Endothelial cell of hepatic sinusoid (primary cell): Measurements from ENCODE around the gene KLF8.
"Not testable (repeated sequence)": the region's sequence is repeated elsewhere in the genome, so short reads cannot be mapped to it uniquely, and the experiment has no call there.

Source experiments
- in situ Hi-C: cut with HindIII; loops from 2 replicates; pipeline ENCODE4 v1.10.0; 2017; ENCODE audit warnings: low sequenced_read_pairs

The KLF8 gene

GRCh38 chrX:56232221-56233082, at the start of gene KLF8:
Gene KLF8 (plus strand): TSS chrX:56232356. CDS start chrX:56233335, 979 bp downstream.
- in situ Hi-C loops = no loop called here

- in situ Hi-C loops = not testable (repeated sequence)
These were observed 25.2 kb upstream of the KLF8 start for GRCh38 chrX:56206945-56207344.

GRCh38 chrX:56211701-56212100, 20.5 kb upstream of the KLF8 start:
- in situ Hi-C loops = no loop called here

GRCh38 chrX:56216332-56216731, 15.8 kb upstream of the KLF8 start:
- in situ Hi-C loops = no loop called here

GRCh38 chrX:56219700-56220099, 12.5 kb upstream of the KLF8 start:
- in situ Hi-C loops = no loop called here

- in situ Hi-C loops = no loop called here
These were observed 11.1 kb upstream of the KLF8 start for GRCh38 chrX:56221101-56221500.

GRCh38 chrX:56222473-56223000, 9.6 kb upstream of the KLF8 start:
- in situ Hi-C loops = no loop called here

- in situ Hi-C loops = no loop called here
These were observed 5.2 kb upstream of the KLF8 start for GRCh38 chrX:56226980-56227379.

GRCh38 chrX:56228914-56229313, 3.2 kb upstream of the KLF8 start:
- in situ Hi-C loops = no loop called here

GRCh38 chrX:56231537-56232090, 542 bp upstream of the KLF8 start:
- in situ Hi-C loops = no loop called here

GRCh38 chrX:56233100-56233499, 944 bp downstream of the KLF8 start:
- in situ Hi-C loops = no loop called here

- in situ Hi-C loops = no loop called here
These were observed 1.5 kb downstream of the KLF8 start for GRCh38 chrX:56233682-56234081.

GRCh38 chrX:56248492-56248891, 16.3 kb downstream of the KLF8 start:
- in situ Hi-C loops = no loop called here

GRCh38 chrX:56253832-56254703, 21.9 kb downstream of the KLF8 start:
- in situ Hi-C loops = no loop called here

GRCh38 chrX:56268888-56269287, 36.7 kb downstream of the KLF8 start:
- in situ Hi-C loops = no loop called here

GRCh38 chrX:56278692-56279091, 46.5 kb downstream of the KLF8 start:
- in situ Hi-C loops = no loop called here

GRCh38 chrX:56279863-56280262, 47.7 kb downstream of the KLF8 start:
- in situ Hi-C loops = no loop called here

- in situ Hi-C loops = no loop called here
These were observed 49.6 kb downstream of the KLF8 start for GRCh38 chrX:56281789-56282188.

GRCh38 chrX:56284269-56284668, 52.1 kb downstream of the KLF8 start:
- in situ Hi-C loops = no loop called here

- in situ Hi-C loops = no loop called here
These were observed 56.5 kb downstream of the KLF8 start for GRCh38 chrX:56288608-56289007.

GRCh38 chrX:56289449-56289848, 57.3 kb downstream of the KLF8 start:
- in situ Hi-C loops = no loop called here
